ENCODE data around the gene THSD1.
A peak's percentile ranks its signal among the peaks of the same experiment; 100 is the strongest.

The THSD1 gene, protein sequence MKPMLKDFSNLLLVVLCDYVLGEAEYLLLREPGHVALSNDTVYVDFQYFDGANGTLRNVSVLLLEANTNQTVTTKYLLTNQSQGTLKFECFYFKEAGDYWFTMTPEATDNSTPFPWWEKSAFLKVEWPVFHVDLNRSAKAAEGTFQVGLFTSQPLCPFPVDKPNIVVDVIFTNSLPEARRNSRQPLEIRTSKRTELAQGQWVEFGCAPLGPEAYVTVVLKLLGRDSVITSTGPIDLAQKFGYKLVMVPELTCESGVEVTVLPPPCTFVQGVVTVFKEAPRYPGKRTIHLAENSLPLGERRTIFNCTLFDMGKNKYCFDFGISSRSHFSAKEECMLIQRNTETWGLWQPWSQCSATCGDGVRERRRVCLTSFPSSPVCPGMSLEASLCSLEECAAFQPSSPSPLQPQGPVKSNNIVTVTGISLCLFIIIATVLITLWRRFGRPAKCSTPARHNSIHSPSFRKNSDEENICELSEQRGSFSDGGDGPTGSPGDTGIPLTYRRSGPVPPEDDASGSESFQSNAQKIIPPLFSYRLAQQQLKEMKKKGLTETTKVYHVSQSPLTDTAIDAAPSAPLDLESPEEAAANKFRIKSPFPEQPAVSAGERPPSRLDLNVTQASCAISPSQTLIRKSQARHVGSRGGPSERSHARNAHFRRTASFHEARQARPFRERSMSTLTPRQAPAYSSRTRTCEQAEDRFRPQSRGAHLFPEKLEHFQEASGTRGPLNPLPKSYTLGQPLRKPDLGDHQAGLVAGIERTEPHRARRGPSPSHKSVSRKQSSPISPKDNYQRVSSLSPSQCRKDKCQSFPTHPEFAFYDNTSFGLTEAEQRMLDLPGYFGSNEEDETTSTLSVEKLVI

DNA sequence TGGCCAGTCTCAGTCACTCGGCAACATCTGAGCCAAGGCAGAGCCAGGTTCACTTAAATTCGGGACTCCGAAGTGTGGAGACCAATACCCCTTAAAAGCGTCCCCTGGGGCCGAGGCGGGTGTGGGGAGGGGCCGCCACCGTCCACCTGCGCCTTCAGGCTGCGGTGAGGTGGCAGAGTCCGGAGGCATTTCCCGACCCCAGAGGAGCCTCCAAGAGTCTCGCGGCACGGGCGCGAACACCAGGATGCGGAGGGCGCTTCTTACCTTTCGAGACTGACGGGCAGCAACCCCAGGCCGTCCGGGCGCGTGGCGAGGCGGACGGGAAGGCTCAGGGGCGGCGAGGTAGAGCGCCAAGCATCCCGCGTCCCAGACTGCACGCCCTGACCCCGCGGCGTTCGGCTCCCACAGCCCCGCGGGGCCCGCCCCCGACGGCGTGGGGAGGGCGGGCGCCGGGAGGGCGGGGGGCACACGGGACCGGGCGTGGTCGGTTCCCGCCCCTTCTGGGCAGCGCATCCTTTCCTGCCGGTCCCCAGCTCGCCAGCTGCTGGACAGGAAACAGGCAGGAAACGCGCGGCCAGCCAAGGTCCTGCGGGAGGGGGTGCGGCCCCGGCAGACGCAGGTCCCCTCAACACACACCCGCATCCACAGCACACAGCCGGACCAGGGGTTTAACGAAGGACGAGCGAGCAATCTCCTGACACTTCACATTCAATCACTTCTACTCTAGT, at the start of gene THSD1:
TSS of gene THSD1 (minus strand) at position 406 of the 728 bp plus-strand sequence. CDS start 3,572 bp downstream, outside the sequence.
- DNase-seq (ENCODE audit: low read depth, low spot score), result peak; percentile 26

DNA sequence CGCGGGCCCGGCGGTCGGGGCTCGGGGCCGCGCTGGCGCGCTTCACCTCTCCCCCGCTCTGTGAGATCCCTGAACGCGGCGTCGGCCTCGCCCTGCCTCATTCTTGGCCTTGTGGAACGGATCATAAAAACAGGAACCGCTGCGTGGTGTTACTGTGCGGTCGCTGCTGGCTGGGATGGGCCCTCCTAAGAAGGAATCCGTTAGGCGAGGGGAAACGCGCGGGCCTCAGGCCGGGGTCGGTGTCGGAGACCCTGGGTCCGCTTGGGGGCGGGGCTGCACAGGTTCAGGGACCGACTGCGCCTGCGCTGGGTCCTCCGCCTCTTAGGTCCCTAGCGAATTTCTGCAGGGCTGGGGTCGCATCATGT, 49.7 kb upstream of the THSD1 start:
- DNase-seq (ENCODE audit: low read depth, low spot score), result peak; percentile 90

DNA sequence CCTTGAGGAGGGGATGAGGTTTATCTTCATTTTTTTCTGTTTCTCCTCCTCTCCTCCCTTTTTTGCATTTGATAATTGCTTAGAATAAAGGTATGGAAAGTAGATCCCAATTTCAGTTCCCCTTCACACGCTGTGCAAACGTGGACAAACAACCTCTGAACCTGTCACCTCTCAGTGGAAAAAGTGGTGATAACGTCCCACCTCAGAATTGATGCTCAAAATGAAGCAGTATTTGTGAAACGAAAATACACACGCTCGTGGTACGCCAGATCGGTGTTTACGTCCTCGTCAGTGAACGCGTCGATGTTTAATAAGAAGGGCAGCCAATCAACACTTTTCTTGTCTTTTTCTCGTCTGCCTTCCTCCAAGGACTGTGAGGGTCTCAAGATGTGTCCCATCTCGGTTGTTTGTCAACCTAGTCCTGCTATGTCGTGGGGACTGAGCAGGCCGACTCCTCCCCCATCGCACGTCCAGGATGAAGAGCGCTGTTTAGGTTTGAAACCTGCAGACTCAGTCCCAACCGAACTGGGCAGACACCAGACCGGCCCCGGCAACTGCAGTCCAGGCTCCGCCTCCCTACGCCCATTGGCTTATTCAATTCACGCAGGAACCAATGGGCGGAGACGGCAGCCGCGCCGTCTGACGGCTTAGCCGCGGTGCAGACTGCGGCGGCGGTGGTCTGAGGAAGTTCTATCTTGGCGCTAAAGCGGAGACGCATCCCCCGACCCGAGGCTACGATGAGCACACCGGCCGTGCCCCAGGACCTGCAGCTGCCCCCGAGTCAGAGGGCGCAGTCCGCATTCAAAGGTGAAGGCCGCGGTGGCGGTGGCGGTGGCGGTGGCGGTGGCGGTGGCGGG, 49.1 kb upstream of the THSD1 start, which contains the start of gene CKAP2:
TSS of gene CKAP2 (plus strand) at position 659 of the 857 bp plus-strand sequence. CDS start at position 738, 79 bp downstream.
- DNase-seq (ENCODE audit: low read depth, low spot score), result peak; percentile 97

DNA sequence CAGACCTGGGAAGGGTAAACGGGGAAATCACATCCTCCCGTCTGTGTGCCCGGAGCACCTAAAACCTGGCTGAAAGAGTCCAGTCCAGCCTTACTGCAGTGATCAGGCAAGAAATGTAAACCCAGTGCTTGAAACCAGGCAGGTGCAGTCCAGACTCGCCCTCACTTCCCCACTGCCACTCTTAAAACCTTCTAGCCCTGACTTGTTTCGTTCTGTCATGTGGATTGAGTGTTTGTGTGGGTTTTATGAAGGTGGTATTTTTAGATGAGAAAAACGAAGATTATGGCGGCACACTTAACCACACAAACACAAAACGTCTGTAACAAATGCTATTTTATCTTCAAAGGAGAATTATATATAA, 48.5 kb upstream of the THSD1 start:
- DNase-seq (ENCODE audit: low read depth, low spot score), result peak; percentile 35

DNA sequence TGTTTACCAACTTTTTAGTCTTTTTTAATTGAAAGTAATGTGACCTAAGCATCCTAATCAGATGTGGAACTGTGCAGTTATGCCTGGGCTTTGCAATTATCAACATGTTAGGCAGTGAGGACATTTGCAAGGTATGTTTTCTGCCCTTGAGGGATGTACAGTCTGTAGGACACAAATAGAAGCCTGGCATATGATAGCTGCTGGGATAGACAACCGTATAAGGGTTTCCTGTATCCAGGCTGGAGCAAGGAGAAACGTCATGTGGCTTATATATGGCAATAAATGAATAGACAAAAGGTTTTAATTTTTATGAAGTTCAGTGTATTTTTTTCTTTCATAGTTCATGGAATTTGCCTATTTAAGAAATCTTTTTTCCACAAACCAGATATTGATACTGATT, 46.5 kb upstream of the THSD1 start:
- DNase-seq (ENCODE audit: low read depth, low spot score), result no peak

DNA sequence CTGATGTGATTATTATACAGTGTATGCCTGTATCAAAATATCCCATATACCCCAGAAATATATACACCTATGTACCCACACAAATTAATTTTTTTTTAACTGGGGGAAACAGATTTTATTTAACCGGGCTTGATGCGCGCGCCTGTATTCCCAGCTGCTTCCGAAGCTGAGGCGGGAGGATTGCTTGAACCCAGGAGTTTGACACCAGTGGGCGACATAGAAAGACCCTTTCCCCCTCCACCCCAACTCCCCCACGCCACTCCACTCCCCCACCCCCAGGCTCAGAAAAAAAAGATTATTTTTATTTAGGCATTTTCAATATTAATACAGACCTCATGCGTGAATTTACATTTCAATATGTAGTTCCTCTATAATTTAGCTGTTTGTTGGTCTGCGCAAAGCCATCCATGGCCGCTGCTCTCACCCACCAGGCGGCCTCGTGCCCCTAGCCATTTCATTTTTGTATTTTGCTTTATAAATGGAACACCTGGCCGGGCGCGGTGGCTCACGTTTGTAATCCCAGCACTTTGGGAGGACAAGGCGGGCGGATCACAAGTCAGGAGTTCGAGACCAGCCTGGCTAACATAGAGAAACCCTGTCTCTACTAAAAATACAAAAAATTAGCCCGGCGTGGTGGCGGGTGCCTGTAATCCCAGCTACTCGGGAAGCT, 45.3 kb upstream of the THSD1 start:
- DNase-seq (ENCODE audit: low read depth, low spot score), result no peak

DNA sequence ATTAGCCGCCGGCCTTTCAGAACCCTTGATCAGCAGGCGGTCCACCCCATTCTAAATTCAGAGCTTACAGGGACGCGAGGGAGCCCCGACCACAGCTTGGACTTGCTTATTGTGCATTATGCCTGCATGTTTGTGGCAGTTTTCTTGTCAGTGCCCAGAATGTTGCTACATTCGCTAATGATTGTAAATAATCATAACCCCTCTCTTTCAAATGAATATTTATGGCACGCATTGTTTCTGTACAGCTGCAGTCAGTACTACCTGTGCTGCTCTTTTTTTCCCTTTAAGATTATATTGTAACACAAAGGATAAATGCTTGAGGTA, 44.8 kb upstream of the THSD1 start:
- DNase-seq (ENCODE audit: low read depth, low spot score), result no peak

DNA sequence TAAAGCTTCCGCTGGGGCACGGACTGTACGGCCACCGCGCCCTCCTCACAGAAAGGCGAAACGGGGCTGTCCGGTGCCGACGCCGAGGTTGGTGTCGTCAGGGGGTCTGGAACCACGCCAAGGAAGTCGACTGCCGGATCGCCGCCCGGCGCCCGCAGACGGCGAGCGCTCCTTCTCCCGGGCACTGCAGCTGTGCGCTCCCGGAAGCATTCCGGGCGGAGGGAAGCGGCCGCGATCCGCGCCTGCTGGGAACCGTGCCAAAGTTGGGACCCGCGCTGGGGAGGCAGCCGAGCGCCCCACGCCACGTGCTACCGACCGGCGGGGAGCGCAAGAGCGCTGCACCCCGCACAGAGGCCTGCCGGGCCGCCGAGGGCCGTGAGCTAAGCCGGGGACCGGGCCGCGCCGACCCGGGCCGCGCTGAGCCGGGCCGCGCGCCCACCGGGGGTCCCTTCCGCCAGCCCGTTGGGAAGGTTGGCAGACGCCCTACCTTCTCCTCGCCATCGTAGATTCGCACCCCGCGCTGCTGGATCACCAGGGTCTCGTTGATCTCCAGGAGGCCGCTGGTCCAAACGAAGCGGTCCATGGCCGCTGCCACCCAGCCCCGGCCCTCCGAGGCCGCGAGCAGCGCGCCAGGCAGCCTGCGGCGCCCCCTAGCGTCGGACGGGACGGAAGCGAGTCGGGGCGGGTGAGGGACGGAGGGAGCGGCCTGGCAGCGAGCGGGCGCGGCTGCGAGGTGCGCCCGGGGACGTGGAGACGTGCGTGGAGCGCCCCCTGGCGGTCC, 44.2 kb upstream of the THSD1 start, which contains the start of gene VPS36:
TSS of gene VPS36 (minus strand) at position 623 of the 781 bp plus-strand sequence. CDS start at position 583, 40 bp downstream.
- peak; percentile 98 for DNase-seq (ENCODE audit: low read depth, low spot score)

DNA sequence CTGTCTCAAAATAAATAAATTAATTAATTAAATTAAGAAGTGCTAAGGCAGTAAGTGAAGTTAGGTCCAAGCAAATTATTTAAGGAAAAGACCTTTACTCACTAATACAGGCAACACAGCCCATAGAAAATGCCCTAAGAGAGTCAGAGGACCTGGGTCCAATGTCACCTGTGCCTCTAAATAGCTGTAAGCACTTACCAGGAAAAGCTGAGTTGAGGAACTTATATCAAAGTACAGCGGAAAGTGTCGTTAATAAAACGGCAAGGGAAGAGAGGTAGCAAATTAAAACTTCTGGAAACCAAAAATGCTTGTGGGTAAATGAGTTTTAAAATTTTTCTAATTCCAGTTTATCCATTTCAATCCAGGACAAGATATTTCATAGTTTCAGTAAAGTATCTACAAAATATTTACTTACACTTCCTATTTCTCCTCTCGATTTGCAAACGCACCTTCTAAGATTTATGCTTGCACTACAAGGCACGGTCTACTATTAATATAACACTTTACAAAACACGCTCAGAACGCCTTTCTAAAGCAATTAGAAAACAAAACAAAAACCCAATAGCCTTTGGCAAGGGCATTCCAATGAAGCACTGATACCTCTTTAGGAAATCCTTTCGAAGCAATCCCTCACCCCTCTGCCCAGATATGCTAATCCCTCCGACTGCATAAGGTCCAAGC, 43.5 kb upstream of the THSD1 start:
- DNase-seq (ENCODE audit: low read depth, low spot score), result no peak

DNA sequence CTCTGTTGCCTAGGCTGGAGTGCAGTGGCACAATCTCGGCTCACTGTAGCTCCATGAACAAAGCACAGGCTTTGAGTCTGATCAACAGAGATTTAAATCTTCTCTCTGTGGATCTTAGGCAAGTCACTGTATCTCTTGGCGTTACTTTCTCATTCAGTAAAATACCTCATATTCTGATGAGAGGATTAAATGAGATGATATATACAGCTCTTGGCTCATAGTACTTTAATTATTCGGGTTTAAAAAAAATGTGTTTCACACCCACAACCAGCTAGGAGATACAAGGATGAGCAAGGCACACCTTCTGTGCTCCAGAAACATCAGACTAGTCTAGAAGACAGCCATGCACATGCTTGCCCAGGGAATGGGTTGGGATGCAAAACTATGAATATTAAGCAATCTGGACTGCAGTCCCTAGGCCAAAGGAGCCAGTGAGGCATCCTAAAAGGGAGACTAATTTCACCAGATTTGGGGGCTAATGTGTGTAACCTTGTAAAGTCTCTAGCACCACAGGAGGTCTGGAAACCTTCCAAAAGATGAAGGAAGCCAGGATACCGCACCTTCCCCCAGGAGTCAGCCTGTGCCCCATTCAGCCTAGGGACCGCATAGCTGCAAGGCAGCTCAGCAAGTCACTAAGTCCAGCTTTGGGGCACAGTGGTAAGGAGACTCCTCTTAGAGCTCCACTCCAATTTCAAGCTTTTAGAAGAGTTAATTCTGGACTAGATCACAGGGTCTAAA, 42.0 kb upstream of the THSD1 start:
- DNase-seq (ENCODE audit: low read depth, low spot score), result peak; percentile 33

DNA sequence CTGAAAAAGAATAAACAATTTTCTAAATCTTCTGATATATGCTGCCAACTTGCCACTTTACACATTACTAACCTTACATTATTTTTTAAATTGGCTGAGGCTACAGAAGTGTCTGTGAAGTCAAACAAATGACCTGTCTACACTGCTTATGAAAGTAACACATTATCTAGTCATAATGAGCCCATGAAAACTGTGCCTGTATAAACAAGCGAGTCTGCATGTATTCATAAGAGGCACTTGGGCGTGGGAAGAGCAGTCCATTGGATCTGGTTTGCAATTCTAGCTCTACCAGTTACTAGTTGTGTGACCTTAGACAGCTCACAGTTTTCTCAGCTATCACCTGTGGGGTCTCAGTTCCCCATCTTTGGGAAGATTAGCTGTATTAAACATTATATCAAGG, 41.4 kb upstream of the THSD1 start:
- DNase-seq (ENCODE audit: low read depth, low spot score), result no peak

DNA sequence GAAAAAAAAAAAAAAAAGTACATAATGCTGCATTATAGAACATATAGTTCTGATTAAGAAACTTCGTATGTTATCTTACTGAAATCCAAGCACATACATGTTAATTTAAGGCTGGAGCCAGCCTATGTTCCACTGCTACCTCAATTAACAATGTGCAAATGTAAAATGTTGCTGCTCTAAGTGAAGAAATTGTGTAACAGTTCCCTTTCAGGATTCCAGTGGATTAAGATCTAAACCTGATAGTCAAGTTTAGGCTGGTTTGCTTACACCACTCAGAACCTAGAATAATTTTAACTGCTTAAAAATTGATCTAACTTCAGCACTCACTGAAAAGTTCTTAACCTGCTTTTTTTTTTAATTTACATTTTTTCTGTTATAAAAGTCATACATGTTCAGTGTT, 40.3 kb upstream of the THSD1 start:
- DNase-seq (ENCODE audit: low read depth, low spot score), result no peak

DNA sequence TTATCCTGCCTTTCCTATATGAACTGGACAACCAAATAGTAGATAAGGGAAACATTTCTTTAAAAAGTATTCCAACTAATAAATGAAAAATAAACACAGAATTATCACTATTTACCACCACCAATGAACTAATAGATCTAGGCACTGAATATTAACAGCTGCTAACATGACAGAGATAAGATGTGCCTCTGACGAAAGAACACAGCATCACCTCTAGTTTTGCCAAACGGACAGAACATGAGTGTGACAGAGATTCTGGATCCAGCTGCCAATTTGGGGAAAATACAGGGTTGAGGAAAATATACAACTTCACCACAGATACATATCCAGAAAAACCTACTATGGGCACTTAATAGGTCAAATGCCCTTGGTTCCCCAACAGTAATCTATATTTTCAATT, 26.5 kb upstream of the THSD1 start:
- no peak for DNase-seq (ENCODE audit: low read depth, low spot score)

DNA sequence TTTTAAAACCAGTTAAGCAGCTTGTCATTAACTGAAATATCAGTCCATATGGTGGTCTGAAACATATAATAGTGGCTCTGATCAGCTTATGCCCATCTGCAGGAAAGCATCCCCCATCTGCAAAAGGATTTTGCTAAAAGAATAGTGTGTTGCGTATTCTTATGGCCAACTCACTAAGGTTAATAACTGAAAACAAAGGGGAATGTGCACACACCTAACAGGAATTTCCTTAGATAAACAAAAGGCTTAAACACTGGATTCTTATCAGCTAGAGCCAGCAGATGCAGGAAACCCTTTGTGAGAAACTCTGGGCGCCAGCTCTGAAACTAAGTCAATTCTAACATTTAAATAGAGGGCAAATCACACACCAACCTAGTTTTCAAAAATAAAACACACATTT, 22.3 kb upstream of the THSD1 start:
- DNase-seq (ENCODE audit: low read depth, low spot score), result no peak

DNA sequence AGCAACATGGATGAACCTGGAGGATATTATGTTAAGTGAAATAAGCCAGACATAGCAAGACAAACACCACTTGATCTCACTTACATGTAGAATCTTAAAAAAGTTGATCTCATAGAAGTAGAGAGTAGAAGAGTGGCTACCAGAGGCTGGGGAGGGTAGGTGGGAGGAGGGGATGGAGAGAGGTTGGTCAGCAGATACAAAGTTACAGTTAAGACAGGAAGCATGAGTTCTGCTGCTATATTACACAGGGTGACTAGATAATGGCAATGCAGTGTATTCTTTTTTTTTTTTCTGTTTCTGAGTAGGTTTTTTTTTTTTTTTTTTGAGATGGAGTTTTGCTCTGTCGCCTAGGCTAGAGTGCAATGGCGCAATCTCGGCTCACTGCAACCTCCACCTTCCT, 15.2 kb upstream of the THSD1 start:
- DNase-seq (ENCODE audit: low read depth, low spot score), result no peak

DNA sequence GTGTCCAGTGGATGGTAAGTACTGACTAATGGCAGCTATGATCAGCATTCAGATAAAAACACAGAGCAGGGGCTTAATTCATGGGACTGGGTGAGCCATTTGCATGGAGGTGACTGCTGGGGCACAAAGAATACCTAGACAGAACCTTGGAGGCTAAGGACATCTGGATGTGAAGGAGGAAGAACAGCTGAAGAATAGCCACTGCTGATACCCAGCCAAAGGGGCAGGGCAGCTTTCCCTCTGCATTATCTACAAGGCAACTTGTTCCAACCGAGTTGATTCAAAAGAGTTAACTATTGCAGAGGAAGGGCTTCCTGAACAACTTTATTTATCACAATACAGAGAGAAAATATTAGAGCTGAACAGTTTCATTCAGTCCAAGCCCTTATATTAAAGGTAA, 13.1 kb upstream of the THSD1 start:
- DNase-seq (ENCODE audit: low read depth, low spot score), result no peak

DNA sequence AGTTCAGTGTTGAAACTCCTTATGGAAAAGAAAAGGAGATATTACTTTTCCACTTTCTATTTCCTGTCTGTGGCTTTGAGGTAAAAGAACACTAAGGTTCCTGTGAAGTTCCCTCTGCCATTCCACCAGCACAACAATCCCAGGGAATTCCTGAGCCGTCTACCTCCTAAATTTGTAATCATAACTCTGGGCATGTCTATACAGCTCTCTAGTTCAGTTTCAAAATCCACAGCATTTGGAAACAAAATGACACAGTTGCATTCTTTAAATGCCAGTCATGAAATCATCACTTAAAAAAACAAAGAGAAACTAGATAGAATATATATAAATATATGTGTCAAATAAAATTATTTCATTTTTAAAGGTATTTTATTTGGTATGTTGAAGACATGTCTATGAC, 9.0 kb upstream of the THSD1 start:
- DNase-seq (ENCODE audit: low read depth, low spot score), result no peak

DNA sequence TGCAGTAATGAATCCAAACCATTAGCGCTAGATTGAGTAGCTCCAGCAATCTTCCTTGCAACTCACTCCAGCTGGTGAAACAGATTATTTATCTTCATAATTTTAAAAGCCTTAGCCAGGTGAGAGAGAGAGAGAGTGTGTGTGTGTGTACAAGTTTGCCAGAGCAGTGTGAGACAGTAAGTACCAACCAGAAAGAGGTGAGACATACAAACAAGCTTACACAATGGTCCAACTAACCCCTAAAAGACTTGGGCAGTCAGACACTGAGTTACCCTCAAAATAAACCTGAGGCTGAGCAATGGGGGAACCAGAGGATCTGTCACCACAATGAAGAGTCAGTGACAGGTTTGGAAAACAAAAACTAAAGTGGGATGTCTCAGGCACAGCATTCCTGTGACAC, 8.1 kb upstream of the THSD1 start:
- no peak for DNase-seq (ENCODE audit: low read depth, low spot score)

DNA sequence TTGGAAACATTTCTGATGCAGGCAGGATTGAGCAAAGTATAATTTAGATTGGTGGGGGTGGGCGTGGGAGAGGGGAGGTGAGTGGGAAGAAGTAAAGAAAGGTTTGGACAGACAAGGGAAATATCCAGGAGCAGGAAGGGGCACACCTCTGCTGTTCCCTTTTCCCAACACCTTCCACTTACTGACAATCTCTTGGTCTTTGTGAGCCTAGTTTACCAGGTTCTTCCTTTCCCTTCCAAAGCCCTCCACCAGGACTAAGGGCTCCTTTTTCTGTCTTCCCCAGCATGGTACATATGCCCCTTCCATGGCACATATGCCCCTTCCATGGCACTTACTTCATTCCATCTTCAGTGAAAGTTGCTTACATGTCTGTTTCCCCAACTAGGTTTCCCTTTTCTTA, 6.2 kb upstream of the THSD1 start:
- DNase-seq (ENCODE audit: low read depth, low spot score), result no peak

Data from ELF-1 (cell line).